ENCODE results near the gene BTBD16.

The BTBD16 gene

DNA sequence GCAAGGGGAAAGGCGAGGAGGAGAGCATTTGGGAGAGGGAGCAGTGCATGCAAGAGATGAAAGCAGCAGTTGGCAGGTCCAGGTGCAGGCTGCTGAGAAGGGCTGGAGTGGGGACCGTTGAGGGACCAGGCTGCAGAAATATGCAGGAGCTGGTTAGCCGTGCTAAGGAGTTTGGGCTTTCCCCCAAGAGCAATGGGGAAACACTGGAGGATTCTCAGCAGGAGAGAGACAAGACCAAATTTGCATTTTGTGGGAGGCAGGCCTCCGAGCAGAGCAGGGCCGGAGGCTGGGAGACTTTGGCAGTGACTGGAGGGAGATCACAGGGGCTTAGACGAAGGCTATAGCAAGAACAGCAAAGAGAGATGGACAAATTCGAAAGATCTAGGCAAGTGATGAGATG lies 11.8 kb downstream of the BTBD16 start:
- TF ChIP-seq, protein P1, sequence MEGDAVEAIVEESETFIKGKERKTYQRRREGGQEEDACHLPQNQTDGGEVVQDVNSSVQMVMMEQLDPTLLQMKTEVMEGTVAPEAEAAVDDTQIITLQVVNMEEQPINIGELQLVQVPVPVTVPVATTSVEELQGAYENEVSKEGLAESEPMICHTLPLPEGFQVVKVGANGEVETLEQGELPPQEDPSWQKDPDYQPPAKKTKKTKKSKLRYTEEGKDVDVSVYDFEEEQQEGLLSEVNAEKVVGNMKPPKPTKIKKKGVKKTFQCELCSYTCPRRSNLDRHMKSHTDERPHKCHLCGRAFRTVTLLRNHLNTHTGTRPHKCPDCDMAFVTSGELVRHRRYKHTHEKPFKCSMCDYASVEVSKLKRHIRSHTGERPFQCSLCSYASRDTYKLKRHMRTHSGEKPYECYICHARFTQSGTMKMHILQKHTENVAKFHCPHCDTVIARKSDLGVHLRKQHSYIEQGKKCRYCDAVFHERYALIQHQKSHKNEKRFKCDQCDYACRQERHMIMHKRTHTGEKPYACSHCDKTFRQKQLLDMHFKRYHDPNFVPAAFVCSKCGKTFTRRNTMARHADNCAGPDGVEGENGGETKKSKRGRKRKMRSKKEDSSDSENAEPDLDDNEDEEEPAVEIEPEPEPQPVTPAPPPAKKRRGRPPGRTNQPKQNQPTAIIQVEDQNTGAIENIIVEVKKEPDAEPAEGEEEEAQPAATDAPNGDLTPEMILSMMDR (IDR thresholded peaks at IDR 0.05; ENCODE audit: low read depth, low read length) = no peak
- no peak for DNase-seq (ENCODE audit: extremely low read depth, low read depth)

DNA sequence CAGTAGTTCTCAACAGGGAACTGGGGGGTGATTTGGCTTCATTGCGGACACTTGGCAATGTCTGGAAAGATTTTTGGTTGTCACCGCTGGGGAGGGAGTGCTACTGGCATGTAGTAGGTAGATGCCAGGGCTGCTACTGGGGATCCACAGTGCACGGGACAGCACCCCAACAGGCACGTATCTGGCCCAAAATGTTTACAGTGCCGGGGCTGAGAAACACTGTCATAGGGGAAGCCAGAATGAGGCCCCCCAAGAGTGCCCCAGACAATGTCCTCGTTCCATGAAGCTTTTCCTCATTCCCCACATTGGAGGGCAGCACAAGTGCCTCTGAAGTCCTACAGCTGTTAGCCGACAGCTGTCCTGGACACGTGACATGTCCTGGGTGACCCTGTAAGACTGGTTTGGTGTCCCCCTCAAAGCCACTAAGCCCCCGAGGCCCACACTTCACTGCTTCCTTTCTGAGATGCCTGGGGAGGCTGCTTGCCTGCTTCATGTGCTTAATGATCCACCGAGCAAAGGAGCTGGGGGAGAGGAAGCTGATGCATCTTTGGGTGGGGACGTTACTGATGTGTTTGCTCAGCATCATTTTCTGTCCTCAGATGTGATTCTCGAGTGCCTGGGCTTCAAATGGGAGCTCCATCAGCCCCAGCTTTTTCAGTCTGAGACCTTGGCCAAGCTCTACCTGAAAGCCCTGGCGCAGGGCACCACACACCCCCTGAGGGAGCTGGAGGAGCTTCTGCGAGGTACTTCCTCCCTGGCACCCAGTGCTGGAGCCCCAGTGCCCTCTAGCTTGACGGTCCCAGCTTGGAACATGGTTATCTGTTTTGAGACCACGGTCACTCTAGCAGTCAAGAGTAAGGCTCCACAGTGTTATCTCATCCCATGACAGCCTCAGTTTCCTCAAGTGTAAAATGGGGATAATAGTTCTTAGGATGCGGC lies 14.7 kb downstream of the BTBD16 start:
- TF ChIP-seq, protein P1 (IDR thresholded peaks at IDR 0.05; ENCODE audit: low read depth, low read length) = no peak
- DNase-seq (ENCODE audit: extremely low read depth, low read depth) = no peak

DNA sequence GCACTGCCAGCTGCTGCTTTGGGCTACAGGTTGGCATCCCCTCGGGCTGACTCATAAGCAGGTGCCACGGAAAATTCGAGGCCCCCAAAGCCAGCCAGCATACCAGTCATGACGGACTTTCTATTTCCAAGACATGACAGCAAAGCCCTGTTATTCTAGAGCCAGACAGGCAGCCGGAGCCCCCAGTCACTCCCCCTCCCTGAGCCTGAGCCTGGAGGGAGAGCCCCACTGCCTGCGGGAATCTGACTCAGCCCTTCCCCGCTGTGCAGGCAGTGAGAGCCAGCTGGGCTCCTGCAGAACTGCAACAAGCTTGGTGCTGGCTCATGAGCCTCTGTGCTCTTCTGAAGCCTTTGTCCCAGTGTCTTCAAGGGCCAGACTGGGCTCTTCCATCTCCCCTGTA lies 15.8 kb downstream of the BTBD16 start:
- TF ChIP-seq, protein P1 (IDR thresholded peaks at IDR 0.05; ENCODE audit: low read depth, low read length) = no peak
- DNase-seq (ENCODE audit: extremely low read depth, low read depth) = no peak

DNA sequence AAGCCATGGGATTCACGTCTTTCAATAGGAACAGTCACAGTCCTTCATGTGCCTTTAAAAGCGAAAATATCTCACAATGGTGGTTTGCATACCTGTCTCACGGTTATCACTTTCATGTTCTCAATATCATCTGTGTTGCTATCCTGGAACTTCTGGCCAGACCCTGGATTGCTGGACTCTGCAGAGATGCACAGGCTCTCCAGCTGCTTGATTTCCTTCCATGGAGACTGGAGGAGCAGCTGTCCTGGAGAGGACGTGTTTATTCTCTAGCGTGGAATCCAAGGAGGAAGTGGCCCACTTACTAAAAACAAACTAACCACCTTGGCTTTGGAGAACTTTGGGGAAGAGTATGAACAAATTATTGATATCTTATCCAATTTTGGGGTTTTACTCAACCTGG lies 16.5 kb downstream of the BTBD16 start:
- no peak for DNase-seq (ENCODE audit: extremely low read depth, low read depth)
- TF ChIP-seq, protein P1 (IDR thresholded peaks at IDR 0.05; ENCODE audit: low read depth, low read length) = no peak

DNA sequence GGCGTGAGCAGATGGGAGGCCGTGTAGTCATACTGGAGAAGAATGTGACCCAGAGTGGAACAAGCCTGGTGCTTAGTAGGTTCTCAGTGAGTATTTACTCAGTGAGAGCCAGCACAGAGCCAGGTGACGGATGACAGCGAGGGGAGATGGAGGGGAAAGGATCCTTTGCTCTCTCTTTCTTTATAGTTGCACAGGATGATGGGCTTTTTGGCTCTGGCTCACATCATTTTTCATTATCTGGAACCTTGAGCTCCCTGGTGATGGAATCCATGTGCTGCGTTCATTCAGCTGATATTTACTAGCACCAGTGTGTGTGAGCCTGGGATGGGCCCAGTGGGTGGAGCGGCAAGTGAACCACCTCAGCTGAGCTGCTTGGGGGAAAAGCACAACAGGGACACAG lies 17.2 kb downstream of the BTBD16 start:
- TF ChIP-seq, protein P1 (IDR thresholded peaks at IDR 0.05; ENCODE audit: low read depth, low read length) = no peak
- no peak for DNase-seq (ENCODE audit: extremely low read depth, low read depth)

DNA sequence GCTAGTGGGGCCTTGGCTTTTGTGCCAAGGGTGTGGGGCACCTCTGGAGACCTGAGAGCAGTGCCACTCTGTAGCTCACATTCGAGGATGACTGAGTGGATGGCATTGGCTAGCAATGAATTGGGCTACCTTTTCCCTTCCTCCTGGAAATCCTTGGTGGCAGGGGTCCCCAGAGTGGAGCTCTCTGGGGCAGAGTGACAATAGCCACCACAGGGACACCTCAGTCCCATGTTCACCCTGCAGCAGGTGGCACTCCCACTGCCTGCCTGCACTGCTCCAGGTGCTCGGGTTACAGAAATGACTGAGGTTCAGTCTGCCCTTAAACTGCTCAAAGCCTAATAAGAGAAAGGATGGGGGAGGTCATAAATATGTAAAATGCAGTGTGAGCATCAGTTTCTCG lies 17.8 kb downstream of the BTBD16 start:
- no peak for DNase-seq (ENCODE audit: extremely low read depth, low read depth)
- TF ChIP-seq, protein P1 (IDR thresholded peaks at IDR 0.05; ENCODE audit: low read depth, low read length) = no peak

DNA sequence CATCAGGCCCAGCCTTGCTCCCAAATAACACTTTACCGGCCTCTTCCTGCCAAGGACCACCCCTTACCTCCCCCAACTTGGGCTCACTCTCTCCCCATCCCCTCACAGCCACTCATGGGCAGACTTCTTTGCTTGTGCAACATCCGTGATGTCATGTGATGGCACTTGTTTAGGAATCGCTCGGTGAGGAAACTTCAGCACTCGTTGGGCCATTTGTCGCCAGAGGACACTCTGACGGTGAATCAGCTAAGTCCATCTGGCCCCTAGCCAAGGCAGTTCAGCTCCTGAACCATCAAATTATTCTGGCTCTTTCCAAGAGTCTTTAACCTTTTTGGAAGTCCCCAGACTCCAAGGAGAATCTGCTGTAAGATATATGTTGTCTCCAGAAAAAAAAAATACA lies 19.2 kb downstream of the BTBD16 start:
- TF ChIP-seq, protein P1 (IDR thresholded peaks at IDR 0.05; ENCODE audit: low read depth, low read length) = no peak
- DNase-seq (ENCODE audit: extremely low read depth, low read depth) = no peak

Data from AG09319 (cell line).